Astrocyte (in vitro differentiated cells and primary cell): ENCODE results near the gene LAMA3. TPM values are rescaled to one million over a fixed set of nuclear protein-coding genes. Genes with fewer than 3 reads are reported as not detected.

Source experiments
- DNase-seq: peaks from one replicate; pipeline ENCODE4 v3.0.0-alpha.2; 2010; ENCODE audit warnings: low read depth
- FAIRE-seq: peaks from 2 replicates; lab custom pipeline; 2011; peaks lifted over from hg19 to GRCh38; lab: Jason Lieb, UNC
- H2AFZ ChIP-seq: 2 replicates; pipeline ENCODE4 v1.6.0; 2012; ENCODE audit warnings: low read depth, low read length, inconsistent platforms
- H3K27ac ChIP-seq: 2 replicates; pipeline ENCODE4 v1.5.1; 2011; ENCODE audit warnings: low read depth, low read length, inconsistent platforms
- H3K27me3 ChIP-seq: 2 replicates; pipeline ENCODE4 v1.6.0; 2011; ENCODE audit warnings: low read length, inconsistent platforms; ENCODE audit not compliant: insufficient read depth
- H3K36me3 ChIP-seq: 2 replicates; pipeline ENCODE4 v1.5.1; 2011; ENCODE audit warnings: low read length, inconsistent platforms; ENCODE audit not compliant: insufficient read depth
- H3K4me1 ChIP-seq: 2 replicates; pipeline ENCODE4 v1.5.1; 2011; ENCODE audit warnings: low read length, inconsistent platforms; ENCODE audit not compliant: insufficient read depth
- H3K4me2 ChIP-seq: 2 replicates; pipeline ENCODE4 v1.6.0; 2012; ENCODE audit warnings: low read length, inconsistent platforms
- H3K4me3 ChIP-seq: 2 replicates; pipeline ENCODE4 v1.5.1; 2011; ENCODE audit warnings: low read depth, mild to moderate bottlenecking, low read length, inconsistent platforms; ENCODE audit not compliant: insufficient read depth
- H3K79me2 ChIP-seq: 2 replicates; pipeline ENCODE4 v1.6.0; 2012; ENCODE audit warnings: mild to moderate bottlenecking, low read length, inconsistent platforms; ENCODE audit not compliant: insufficient read depth
- H3K9ac ChIP-seq: 2 replicates; pipeline ENCODE4 v1.6.0; 2012; ENCODE audit warnings: mild to moderate bottlenecking, low read length, inconsistent platforms
- H3K9me3 ChIP-seq: 2 replicates; pipeline ENCODE4 v1.5.1; 2012; ENCODE audit warnings: low read depth, mild to moderate bottlenecking, low read length, inconsistent platforms; ENCODE audit not compliant: insufficient read depth
- H4K20me1 ChIP-seq: 2 replicates; pipeline ENCODE4 v1.6.0; 2012; ENCODE audit warnings: low read length, inconsistent platforms; ENCODE audit not compliant: insufficient read depth
- H3K27ac Mint-ChIP-seq: one replicate; pipeline ENCODE4 v1.8.0; 2021; ENCODE audit warnings: mild to moderate bottlenecking, mixed read lengths; ENCODE audit not compliant: unreplicated experiment
- H3K27me3 Mint-ChIP-seq: one replicate; pipeline ENCODE4 v1.8.0; 2021; ENCODE audit warnings: low read depth, mixed read lengths; ENCODE audit not compliant: unreplicated experiment
- H3K36me3 Mint-ChIP-seq: one replicate; pipeline ENCODE4 v1.8.0; 2021; ENCODE audit warnings: low read depth, mixed read lengths; ENCODE audit not compliant: unreplicated experiment
- H3K4me1 Mint-ChIP-seq: one replicate; pipeline ENCODE4 v1.8.0; 2021; ENCODE audit warnings: low read depth, mixed read lengths; ENCODE audit not compliant: unreplicated experiment
- H3K4me3 Mint-ChIP-seq: one replicate; pipeline ENCODE4 v1.8.0; 2021; ENCODE audit warnings: mild to moderate bottlenecking, moderate library complexity, mixed read lengths; ENCODE audit not compliant: unreplicated experiment
- H3K9me3 Mint-ChIP-seq: one replicate; pipeline ENCODE4 v1.8.0; 2021; ENCODE audit warnings: mild to moderate bottlenecking, mixed read lengths; ENCODE audit not compliant: unreplicated experiment
- CTCF ChIP-seq: IDR thresholded peaks from 2 replicates; pipeline ENCODE4 v1.5.1; 2011; ENCODE audit warnings: low read depth, mild to moderate bottlenecking, inconsistent platforms, low read length, moderate library complexity; ENCODE audit not compliant: insufficient read depth
- EZH2 ChIP-seq: IDR thresholded peaks from 2 replicates; pipeline ENCODE4 v1.6.1; 2012; ENCODE audit warnings: mild to moderate bottlenecking, low read length, inconsistent platforms; ENCODE audit not compliant: insufficient read depth
- total RNA-seq: library from RNA; stranded (reverse); gene quantifications from 2 replicates; pipeline ENCODE4 v1.2.1, GENCODE V29; 2021

LAMA3 gene
- total RNA-seq, 1 donor from 2014 or later, result 0.86 TPM

- no peak overlapping the region for H3K27ac Mint-ChIP-seq
- no peak overlapping the region for H3K4me2 ChIP-seq
- DNase-seq (no peak), FAIRE-seq (no peak)
- peaks cover 15% of the 10 kb centered on the region for H3K4me1 Mint-ChIP-seq
- no peaks in the 10 kb centered on the region for H4K20me1 ChIP-seq
- peaks cover 4% of the 10 kb centered on the region for H3K27me3 Mint-ChIP-seq
- H3K4me1 ChIP-seq, result peaks cover 5% of the 10 kb centered on the region
- no peaks in the 10 kb centered on the region for H3K79me2 ChIP-seq
- H2AFZ ChIP-seq, result no peak overlapping the region
- no peaks in the 10 kb centered on the region for H3K27me3 ChIP-seq
- peaks cover 9% of the 10 kb centered on the region for H3K9me3 Mint-ChIP-seq
- no peaks in the 10 kb centered on the region for H3K36me3 ChIP-seq
- no peak overlapping the region for H3K4me3 ChIP-seq
- TF ChIP-seq EZH2, result no peak
- TF ChIP-seq CTCF, result no peak
- H3K27ac ChIP-seq, result no peak overlapping the region
- H3K36me3 Mint-ChIP-seq, result no peaks in the 10 kb centered on the region
- H3K9me3 ChIP-seq, result no peaks in the 10 kb centered on the region
- no peak overlapping the region for H3K4me3 Mint-ChIP-seq
- no peak overlapping the region for H3K9ac ChIP-seq
Measured at GRCh38 chr18:23724681-23725080, 35.4 kb downstream of the LAMA3 start.

DNA sequence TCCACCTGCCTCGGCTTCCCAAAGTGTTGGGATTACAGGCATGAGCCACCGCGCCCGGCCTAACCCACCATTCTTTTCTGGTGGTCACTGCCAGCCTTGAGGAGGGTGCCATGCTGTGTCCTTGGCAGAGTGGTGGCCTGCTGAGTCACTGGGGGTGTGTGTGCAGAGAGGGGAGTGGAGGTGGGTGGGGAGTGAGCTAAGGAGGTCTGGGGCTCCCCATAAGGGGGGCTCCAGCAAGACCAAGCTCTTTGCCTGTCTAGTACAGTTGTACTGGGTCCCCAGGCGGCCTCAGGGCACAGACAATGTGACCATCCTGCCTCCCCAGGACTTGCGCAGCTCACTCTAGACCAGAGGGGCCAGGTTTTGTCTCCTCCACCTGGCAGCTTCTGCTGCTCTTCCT, 36.1 kb downstream of the LAMA3 start:
- no peaks in the 10 kb centered on the region for H3K36me3 Mint-ChIP-seq
- Histone ChIP-seq H3K79me2 (no peaks in the 10 kb centered on the region), H3K9me3 (no peaks in the 10 kb centered on the region), H3K27me3 (no peaks in the 10 kb centered on the region), H3K4me1 (no peaks in the 10 kb centered on the region), H3K4me2 (no peak overlapping the region), H3K27ac (no peak overlapping the region), H3K4me3 (no peak overlapping the region), H2AFZ (no peak overlapping the region), H3K9ac (no peak overlapping the region), H4K20me1 (no peaks in the 10 kb centered on the region), H3K36me3 (no peaks in the 10 kb centered on the region)
- H3K4me1 Mint-ChIP-seq, result peaks cover 11% of the 10 kb centered on the region
- DNase-seq (no peak), FAIRE-seq (no peak)
- H3K4me3 Mint-ChIP-seq, result no peak overlapping the region
- H3K27ac Mint-ChIP-seq, result no peak overlapping the region
- H3K27me3 Mint-ChIP-seq, result peaks cover 4% of the 10 kb centered on the region
- peaks cover 6% of the 10 kb centered on the region for H3K9me3 Mint-ChIP-seq
- TF ChIP-seq CTCF (no peak), EZH2 (no peak)

- peaks cover 4% of the 10 kb centered on the region for H3K27me3 Mint-ChIP-seq
- FAIRE-seq (no peak), DNase-seq (no peak)
- H3K9me3 ChIP-seq, result no peaks in the 10 kb centered on the region
- H3K4me3 ChIP-seq, result no peak overlapping the region
- H3K4me1 Mint-ChIP-seq, result peaks cover 11% of the 10 kb centered on the region
- no peaks in the 10 kb centered on the region for H3K4me1 ChIP-seq
- no peak overlapping the region for H3K27ac ChIP-seq
- H4K20me1 ChIP-seq, result no peaks in the 10 kb centered on the region
- no peak for TF ChIP-seq EZH2
- TF ChIP-seq CTCF, result no peak
- H3K27ac Mint-ChIP-seq, result no peak overlapping the region
- no peaks in the 10 kb centered on the region for H3K36me3 ChIP-seq
- no peak overlapping the region for H2AFZ ChIP-seq
- no peaks in the 10 kb centered on the region for H3K36me3 Mint-ChIP-seq
- peaks cover 5% of the 10 kb centered on the region for H3K9me3 Mint-ChIP-seq
- no peaks in the 10 kb centered on the region for H3K27me3 ChIP-seq
- no peaks in the 10 kb centered on the region for H3K79me2 ChIP-seq
- H3K4me2 ChIP-seq, result no peak overlapping the region
- no peak overlapping the region for H3K9ac ChIP-seq
- H3K4me3 Mint-ChIP-seq, result no peak overlapping the region
Measured at GRCh38 chr18:23725827-23726661, 36.8 kb downstream of the LAMA3 start.
